ENCODE data around the gene CCDC148. TPM values are rescaled to one million over a fixed set of nuclear protein-coding genes. Genes with fewer than 3 reads are reported as not detected.

CCDC148 gene
- total RNA-seq, 2 donors from 2014 or later, result 2.7 to 5.0 TPM

- Mint-ChIP-seq H3K27ac (no peak overlapping the region), H3K4me3 (no peak overlapping the region), H3K36me3 (ENCODE audit: low read depth) (no peaks in the 10 kb centered on the region), H3K4me1 (no peaks in the 10 kb centered on the region), H3K9me3 (peaks cover 3% of the 10 kb centered on the region), H3K27me3 (ENCODE audit: insufficient read depth) (no peaks in the 10 kb centered on the region)
- DNase-seq, result no peak
- Histone ChIP-seq H3K36me3 (ENCODE audit: control insufficient read depth, insufficient read depth, low read length) (no peaks in the 10 kb centered on the region), H3K9me3 (ENCODE audit: control insufficient read depth, low read length) (peaks cover 12% of the 10 kb centered on the region), H3K9ac (ENCODE audit: extremely low read depth, low read length, poor library complexity, severe bottlenecking) (no peak overlapping the region), H3K4me1 (ENCODE audit: control insufficient read depth, insufficient read depth, low read length) (no peaks in the 10 kb centered on the region), H3K4me3 (ENCODE audit: low read length) (no peak overlapping the region), H3K27ac (ENCODE audit: low read depth, low read length) (no peak overlapping the region), H3K27me3 (ENCODE audit: control insufficient read depth, insufficient read depth, low read length, poor library complexity, severe bottlenecking) (no peaks in the 10 kb centered on the region)
- 95 to 96% methylated on average over 2 to 4 of the region's 4 CpGs for WGBS, 2 experiments (ENCODE audit: insufficient coverage in 1 of 2, insufficient read length in 1 of 2)
- TF ChIP-seq CTCF (conservative IDR thresholded peaks at IDR 0.05), result no peak
These were observed 235.2 kb downstream of the CCDC148 start for GRCh38 chr2:158221063-158222020.

GRCh38 chr2:158217593-158217992 is 239.0 kb downstream of the CCDC148 start:
- no peaks in the 10 kb centered on the region for H3K9me3 Mint-ChIP-seq

GRCh38 chr2:158214431-158214830 is 242.1 kb downstream of the CCDC148 start:
- Mint-ChIP-seq H3K4me3 (no peak overlapping the region), H3K9me3 (no peaks in the 10 kb centered on the region)
- 56 to 58% methylated on average over 1 of the region's 2 CpGs for WGBS, 2 experiments (ENCODE audit: insufficient coverage in 1 of 2, insufficient read length in 1 of 2)

More at GRCh38 chr2:158217593-158217992, 239.0 kb downstream of the CCDC148 start:
- no peak for TF ChIP-seq CTCF (conservative IDR thresholded peaks at IDR 0.05)
- WGBS, 2 experiments (ENCODE audit: insufficient coverage in 1 of 2, insufficient read length in 1 of 2), result 93 to 100% methylated on average over 3 to 8 of the region's 8 CpGs
- no peaks in the 10 kb centered on the region for H3K27me3 Mint-ChIP-seq (ENCODE audit: insufficient read depth)
- Histone ChIP-seq H3K9me3 (ENCODE audit: control insufficient read depth, low read length) (peaks cover 12% of the 10 kb centered on the region), H3K36me3 (ENCODE audit: control insufficient read depth, insufficient read depth, low read length) (no peaks in the 10 kb centered on the region), H3K27me3 (ENCODE audit: control insufficient read depth, insufficient read depth, low read length, poor library complexity, severe bottlenecking) (no peaks in the 10 kb centered on the region), H3K4me3 (ENCODE audit: low read length) (no peak overlapping the region), H3K9ac (ENCODE audit: extremely low read depth, low read length, poor library complexity, severe bottlenecking) (no peak overlapping the region), H3K27ac (ENCODE audit: low read depth, low read length) (no peak overlapping the region), H3K4me1 (ENCODE audit: control insufficient read depth, insufficient read depth, low read length) (no peaks in the 10 kb centered on the region)
- no peak overlapping the region for H3K27ac Mint-ChIP-seq
- H3K36me3 Mint-ChIP-seq (ENCODE audit: low read depth), result no peaks in the 10 kb centered on the region
- no peak for DNase-seq
- no peaks in the 10 kb centered on the region for H3K4me1 Mint-ChIP-seq
- no peak overlapping the region for H3K4me3 Mint-ChIP-seq

More at GRCh38 chr2:158214431-158214830, 242.1 kb downstream of the CCDC148 start:
- Histone ChIP-seq H3K4me3 (ENCODE audit: low read length) (no peak overlapping the region), H3K27me3 (ENCODE audit: control insufficient read depth, insufficient read depth, low read length, poor library complexity, severe bottlenecking) (no peaks in the 10 kb centered on the region), H3K9me3 (ENCODE audit: control insufficient read depth, low read length) (peaks cover 5% of the 10 kb centered on the region), H3K27ac (ENCODE audit: low read depth, low read length) (peak overlapping the region; percentile 30), H3K36me3 (ENCODE audit: control insufficient read depth, insufficient read depth, low read length) (no peaks in the 10 kb centered on the region), H3K4me1 (ENCODE audit: control insufficient read depth, insufficient read depth, low read length) (no peaks in the 10 kb centered on the region), H3K9ac (ENCODE audit: extremely low read depth, low read length, poor library complexity, severe bottlenecking) (no peak overlapping the region)
- Mint-ChIP-seq H3K27me3 (ENCODE audit: insufficient read depth) (no peaks in the 10 kb centered on the region), H3K27ac (no peak overlapping the region), H3K36me3 (ENCODE audit: low read depth) (no peaks in the 10 kb centered on the region), H3K4me1 (no peaks in the 10 kb centered on the region)
- no peak for TF ChIP-seq CTCF (conservative IDR thresholded peaks at IDR 0.05)
- no peak for DNase-seq

Data from endodermal cell (in vitro differentiated cells).